GM23338 (cell line): Measurements from ENCODE around the gene RAB40C.
A peak's percentile ranks its signal among the peaks of the same experiment; 100 is the strongest.

Experiments
- EZH2 ChIP-seq: fragments of 200-600 bp; sonication (generic); IDR thresholded peaks from one replicate; pipeline ENCODE4 v1.8.0; 2017; ENCODE audit warnings: antibody characterized with exemption, mild to moderate bottlenecking, low read depth; ENCODE audit not compliant: unreplicated experiment
- EZH2phosphoT487 ChIP-seq: fragments of 200-600 bp; sonication (generic); IDR thresholded peaks from one replicate; pipeline ENCODE4 v1.8.1; 2018; ENCODE audit warnings: antibody characterized with exemption; ENCODE audit not compliant: unreplicated experiment
- JUNB ChIP-seq: IDR thresholded peaks from one replicate; pipeline ENCODE4 v1.6.1; 2016; ENCODE audit warnings: antibody characterized with exemption; ENCODE audit not compliant: unreplicated experiment
- POLR2AphosphoS5 ChIP-seq: IDR thresholded peaks from 2 replicates; pipeline ENCODE4 v1.6.1; 2016; ENCODE audit warnings: antibody characterized with exemption, low read depth
- REST ChIP-seq: IDR thresholded peaks from one replicate; pipeline ENCODE4 v1.6.1; 2018; ENCODE audit warnings: antibody characterized with exemption; ENCODE audit not compliant: unreplicated experiment
- TF ChIP-seq, protein P1 (sequence below), 2 experiments: fragments of 200-600 bp in 1 of 2; sonication (generic) in 1 of 2; conservative IDR thresholded peaks; 2 replicates each; pipeline versions ENCODE4 v1.5.1 to v1.6.1; 2016 to 2017; ENCODE audit warnings: antibody characterized with exemption in 2 of 2, low read depth in 2 of 2, mild to moderate bottlenecking in 2 of 2, moderate library complexity in 1 of 2

DNA sequence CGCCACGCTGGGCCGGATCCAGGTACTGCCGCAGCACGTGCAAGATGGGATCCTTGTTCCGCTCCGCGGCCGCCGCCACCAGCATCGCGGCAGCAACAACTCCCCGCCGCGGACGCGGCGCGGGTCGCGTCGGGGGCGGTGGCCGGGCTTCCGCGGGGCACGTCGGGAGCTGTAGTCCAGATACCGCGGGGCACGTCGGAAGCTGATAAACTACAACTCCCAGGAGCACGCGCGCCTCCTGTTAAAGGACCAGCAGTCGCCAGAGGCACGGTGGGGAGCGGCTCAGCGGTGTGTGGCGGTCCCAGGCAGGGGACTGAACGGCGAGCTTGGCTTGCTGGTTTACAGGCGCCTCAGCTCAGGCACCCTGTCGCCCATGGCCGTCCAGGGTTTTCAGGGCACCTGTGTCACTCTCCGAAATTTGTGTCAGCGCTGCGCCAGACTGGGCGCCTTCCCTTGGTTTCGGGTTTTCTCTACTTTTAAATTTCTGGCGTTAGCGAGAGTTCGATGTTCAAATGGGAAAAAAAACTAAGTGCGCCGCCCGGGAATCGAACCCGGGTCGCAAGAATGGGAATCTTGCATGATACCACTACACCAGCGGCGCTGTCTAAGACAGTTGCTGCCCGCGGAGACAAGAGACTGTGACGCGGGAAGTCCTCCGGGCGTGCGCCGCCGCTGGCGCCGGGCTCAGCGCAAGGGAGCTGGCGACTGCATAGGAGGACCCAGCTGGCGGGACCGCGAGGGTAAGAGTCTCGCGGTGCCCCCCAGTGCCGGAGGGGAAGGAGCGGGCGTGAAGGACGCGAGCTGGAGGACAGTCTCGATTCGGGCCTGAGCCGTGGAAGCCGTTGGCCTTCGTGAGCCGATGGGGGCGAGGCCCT is 46.6 kb downstream of the RAB40C start, which contains the start of gene METTL26:
- TF ChIP-seq, protein P1, sequence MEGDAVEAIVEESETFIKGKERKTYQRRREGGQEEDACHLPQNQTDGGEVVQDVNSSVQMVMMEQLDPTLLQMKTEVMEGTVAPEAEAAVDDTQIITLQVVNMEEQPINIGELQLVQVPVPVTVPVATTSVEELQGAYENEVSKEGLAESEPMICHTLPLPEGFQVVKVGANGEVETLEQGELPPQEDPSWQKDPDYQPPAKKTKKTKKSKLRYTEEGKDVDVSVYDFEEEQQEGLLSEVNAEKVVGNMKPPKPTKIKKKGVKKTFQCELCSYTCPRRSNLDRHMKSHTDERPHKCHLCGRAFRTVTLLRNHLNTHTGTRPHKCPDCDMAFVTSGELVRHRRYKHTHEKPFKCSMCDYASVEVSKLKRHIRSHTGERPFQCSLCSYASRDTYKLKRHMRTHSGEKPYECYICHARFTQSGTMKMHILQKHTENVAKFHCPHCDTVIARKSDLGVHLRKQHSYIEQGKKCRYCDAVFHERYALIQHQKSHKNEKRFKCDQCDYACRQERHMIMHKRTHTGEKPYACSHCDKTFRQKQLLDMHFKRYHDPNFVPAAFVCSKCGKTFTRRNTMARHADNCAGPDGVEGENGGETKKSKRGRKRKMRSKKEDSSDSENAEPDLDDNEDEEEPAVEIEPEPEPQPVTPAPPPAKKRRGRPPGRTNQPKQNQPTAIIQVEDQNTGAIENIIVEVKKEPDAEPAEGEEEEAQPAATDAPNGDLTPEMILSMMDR (conservative IDR thresholded peaks at IDR 0.05; ENCODE audit: low read depth in 2 of 2), result no peak
- TF ChIP-seq EZH2phosphoT487 (no peak), JUNB (no peak), EZH2 (no peak), REST (no peak), POLR2AphosphoS5 (peak; percentile 89)
